Nephron (organoid): ENCODE data around the gene DMRTB1.

Experiments
- H3K27ac Mint-ChIP-seq, 3 experiments: 2 replicates each; pipeline ENCODE4 v1.8.0; 2020; ENCODE audit warnings: mixed read lengths in 3 of 3, mild to moderate bottlenecking in 2 of 3, moderate library complexity in 1 of 3
- H3K27me3 Mint-ChIP-seq: 2 replicates; pipeline ENCODE4 v1.8.0; 2021; ENCODE audit warnings: low read depth, mild to moderate bottlenecking, moderate library complexity, mixed read lengths
- H3K36me3 Mint-ChIP-seq: 2 replicates; pipeline ENCODE4 v1.8.0; 2020; ENCODE audit warnings: low read depth, mixed read lengths
- H3K4me1 Mint-ChIP-seq: 2 replicates; pipeline ENCODE4 v1.8.0; 2020; ENCODE audit warnings: mixed read lengths
- H3K4me3 Mint-ChIP-seq, 3 experiments: 2 replicates each; pipeline ENCODE4 v1.8.0; 2020; ENCODE audit warnings: mild to moderate bottlenecking in 3 of 3, mixed read lengths in 3 of 3, moderate library complexity in 2 of 3
- H3K9me3 Mint-ChIP-seq: 2 replicates; pipeline ENCODE4 v1.8.0; 2020; ENCODE audit warnings: mixed read lengths
- TF ChIP-seq, protein P1 (sequence below), 3 experiments: fragments of 200-600 bp; sonication (generic); IDR thresholded peaks; one replicate each; pipeline ENCODE4 v1.5.0; 2021; ENCODE audit warnings: antibody characterized with exemption in 3 of 3; ENCODE audit not compliant: unreplicated experiment in 3 of 3

Gene DMRTB1

DNA sequence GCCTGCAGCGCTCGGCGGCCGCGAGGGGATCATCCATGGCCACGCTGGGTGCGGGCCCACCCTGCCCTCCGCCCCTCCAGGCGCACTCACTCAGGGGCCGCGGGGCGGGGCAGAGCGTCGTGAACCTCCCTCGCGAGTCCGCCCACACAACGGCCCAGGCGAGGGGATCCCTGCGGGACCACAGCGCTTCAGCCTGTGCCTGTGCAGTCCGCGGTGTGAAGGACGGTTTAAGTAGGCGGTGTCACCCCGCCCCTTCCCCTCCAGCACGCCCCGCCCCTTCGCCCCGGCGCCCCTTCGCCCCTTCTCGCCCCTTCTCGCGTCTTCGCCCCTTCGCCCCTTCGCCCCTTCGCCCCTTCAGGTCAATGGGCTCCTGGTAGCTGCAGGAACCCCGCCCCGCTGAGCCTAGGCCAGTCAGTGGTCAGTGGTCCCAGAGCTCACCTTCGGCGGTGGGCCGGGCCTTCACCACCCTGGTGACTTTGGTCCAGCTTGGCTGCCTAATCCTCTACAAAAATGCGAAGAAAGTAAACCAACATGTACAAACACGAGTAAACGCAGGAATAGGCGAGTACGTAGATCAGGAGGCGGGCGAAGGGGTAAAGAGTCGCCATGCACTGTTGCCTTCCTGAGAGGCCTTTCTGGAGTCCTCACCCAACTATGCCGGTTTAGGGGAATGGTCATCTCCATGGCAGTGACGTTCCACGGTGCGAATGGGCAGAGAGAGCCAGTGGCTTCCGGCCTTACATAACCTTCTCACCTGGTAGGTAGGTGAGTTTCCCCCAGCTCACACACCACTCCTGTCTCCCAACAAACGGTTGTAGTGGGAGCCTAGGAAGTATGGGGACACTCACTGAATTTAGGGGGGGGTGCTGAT is 19.6 kb upstream of the DMRTB1 start:
- Mint-ChIP-seq H3K27ac (no peak overlapping the region), H3K9me3 (peaks cover 3% of the 10 kb centered on the region), H3K4me1 (peaks cover 5% of the 10 kb centered on the region), H3K4me3 (no peak overlapping the region), H3K27me3 (peaks cover 14% of the 10 kb centered on the region), H3K36me3 (no peaks in the 10 kb centered on the region)
- TF ChIP-seq, protein P1, sequence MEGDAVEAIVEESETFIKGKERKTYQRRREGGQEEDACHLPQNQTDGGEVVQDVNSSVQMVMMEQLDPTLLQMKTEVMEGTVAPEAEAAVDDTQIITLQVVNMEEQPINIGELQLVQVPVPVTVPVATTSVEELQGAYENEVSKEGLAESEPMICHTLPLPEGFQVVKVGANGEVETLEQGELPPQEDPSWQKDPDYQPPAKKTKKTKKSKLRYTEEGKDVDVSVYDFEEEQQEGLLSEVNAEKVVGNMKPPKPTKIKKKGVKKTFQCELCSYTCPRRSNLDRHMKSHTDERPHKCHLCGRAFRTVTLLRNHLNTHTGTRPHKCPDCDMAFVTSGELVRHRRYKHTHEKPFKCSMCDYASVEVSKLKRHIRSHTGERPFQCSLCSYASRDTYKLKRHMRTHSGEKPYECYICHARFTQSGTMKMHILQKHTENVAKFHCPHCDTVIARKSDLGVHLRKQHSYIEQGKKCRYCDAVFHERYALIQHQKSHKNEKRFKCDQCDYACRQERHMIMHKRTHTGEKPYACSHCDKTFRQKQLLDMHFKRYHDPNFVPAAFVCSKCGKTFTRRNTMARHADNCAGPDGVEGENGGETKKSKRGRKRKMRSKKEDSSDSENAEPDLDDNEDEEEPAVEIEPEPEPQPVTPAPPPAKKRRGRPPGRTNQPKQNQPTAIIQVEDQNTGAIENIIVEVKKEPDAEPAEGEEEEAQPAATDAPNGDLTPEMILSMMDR (IDR thresholded peaks at IDR 0.05; ENCODE audit: unreplicated experiment in 3 of 3), result no peak

DNA sequence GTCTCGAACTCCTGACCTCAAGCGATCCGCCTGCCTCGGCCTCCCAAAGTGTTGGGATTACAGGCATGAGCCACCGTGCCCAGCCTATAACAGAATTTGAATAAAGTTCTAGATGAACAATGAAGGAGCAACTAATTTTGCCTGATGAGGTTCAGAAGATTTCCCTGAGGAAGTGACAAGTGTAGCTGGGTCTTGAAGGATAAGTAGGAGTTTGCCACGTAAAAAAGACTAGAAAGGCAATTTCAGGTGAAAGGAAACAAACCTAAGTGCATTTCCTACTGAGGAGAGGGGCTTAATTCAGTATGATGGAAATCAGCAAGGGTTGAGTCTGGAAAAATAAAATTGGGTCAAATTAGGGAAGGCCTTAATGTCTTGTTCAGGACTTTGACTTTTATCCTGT is 18.6 kb upstream of the DMRTB1 start:
- Mint-ChIP-seq H3K9me3 (peaks cover 3% of the 10 kb centered on the region), H3K4me3 (no peak overlapping the region), H3K36me3 (no peaks in the 10 kb centered on the region), H3K4me1 (peaks cover 5% of the 10 kb centered on the region), H3K27ac (no peak overlapping the region), H3K27me3 (peaks cover 14% of the 10 kb centered on the region)
- TF ChIP-seq, protein P1 (IDR thresholded peaks at IDR 0.05; ENCODE audit: unreplicated experiment in 3 of 3), result no peak

DNA sequence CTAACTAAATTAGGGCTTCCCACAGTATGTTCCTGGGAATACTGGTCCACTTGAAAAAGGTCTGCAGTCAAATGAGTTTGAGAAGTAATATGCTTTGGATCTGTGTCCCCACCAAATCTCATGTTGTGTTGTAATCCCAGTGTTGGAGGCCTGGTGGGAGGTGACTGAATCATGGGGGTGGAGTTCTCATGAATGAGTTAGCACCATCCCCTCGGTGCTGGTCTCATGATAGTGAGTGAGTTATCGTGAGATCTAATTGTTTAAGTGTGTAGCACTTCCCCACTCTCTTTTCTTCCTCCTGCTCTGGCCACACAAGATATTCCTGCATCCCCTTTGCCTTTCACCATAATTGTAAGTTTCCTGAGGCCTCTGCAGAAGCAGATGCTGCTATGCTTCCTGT is 16.9 kb upstream of the DMRTB1 start:
- no peak overlapping the region for H3K4me3 Mint-ChIP-seq
- H3K27ac Mint-ChIP-seq, result peak overlapping the region in 2 of 3 experiments; percentile 34 to 39
- peaks cover 3% of the 10 kb centered on the region for H3K9me3 Mint-ChIP-seq
- H3K36me3 Mint-ChIP-seq, result no peaks in the 10 kb centered on the region
- TF ChIP-seq, protein P1 (IDR thresholded peaks at IDR 0.05; ENCODE audit: unreplicated experiment in 3 of 3), result no peak
- H3K4me1 Mint-ChIP-seq, result peaks cover 5% of the 10 kb centered on the region
- H3K27me3 Mint-ChIP-seq, result peaks cover 10% of the 10 kb centered on the region

DNA sequence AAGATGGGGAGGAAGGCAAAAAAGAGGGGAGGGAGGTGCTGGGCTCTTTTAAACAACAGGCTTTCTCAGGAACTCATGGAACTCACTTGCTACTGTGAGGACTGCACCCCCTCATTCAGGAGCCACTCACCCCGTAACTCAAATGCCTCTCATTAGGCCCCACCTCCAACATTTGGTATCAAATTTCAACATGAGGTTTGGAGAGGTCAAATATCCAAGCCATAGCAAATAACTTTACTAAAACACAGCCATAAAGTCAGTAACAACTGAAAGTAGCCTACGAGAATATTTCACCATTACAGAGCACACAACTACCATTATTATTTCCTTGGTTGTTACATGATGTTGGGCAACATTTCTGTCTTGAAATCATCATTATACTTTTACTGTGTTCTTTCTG is 13.1 kb upstream of the DMRTB1 start:
- no peaks in the 10 kb centered on the region for H3K36me3 Mint-ChIP-seq
- H3K4me1 Mint-ChIP-seq, result peaks cover 5% of the 10 kb centered on the region
- TF ChIP-seq, protein P1 (IDR thresholded peaks at IDR 0.05; ENCODE audit: unreplicated experiment in 3 of 3), result no peak
- no peak overlapping the region for H3K4me3 Mint-ChIP-seq
- peaks cover 21% of the 10 kb centered on the region for H3K27me3 Mint-ChIP-seq
- H3K27ac Mint-ChIP-seq, result no peak overlapping the region
- no peaks in the 10 kb centered on the region for H3K9me3 Mint-ChIP-seq

DNA sequence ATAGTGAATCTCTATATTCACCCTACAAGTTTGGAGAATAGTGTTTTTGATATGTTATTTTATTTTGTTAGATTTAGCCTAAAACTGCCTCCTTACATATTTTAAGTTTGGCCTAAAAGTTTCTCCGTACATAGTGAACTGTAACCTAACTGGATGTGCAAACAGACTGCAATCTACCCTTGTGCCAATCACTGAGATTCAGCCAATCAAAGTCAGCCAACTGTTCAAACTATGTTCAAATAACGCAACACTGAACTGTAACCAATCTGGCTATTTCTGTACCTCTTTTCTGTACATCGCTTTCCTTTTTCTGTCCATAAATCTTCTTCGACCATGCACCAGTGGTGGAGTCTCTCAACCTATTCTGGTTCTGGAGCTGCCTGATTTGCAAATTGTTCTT is 11.8 kb upstream of the DMRTB1 start:
- TF ChIP-seq, protein P1 (IDR thresholded peaks at IDR 0.05; ENCODE audit: unreplicated experiment in 3 of 3), result no peak
- H3K36me3 Mint-ChIP-seq, result no peaks in the 10 kb centered on the region
- H3K27me3 Mint-ChIP-seq, result peaks cover 21% of the 10 kb centered on the region
- H3K4me1 Mint-ChIP-seq, result no peaks in the 10 kb centered on the region
- no peak overlapping the region for H3K4me3 Mint-ChIP-seq
- no peak overlapping the region for H3K27ac Mint-ChIP-seq
- no peaks in the 10 kb centered on the region for H3K9me3 Mint-ChIP-seq
